ENCODE data around the gene C1QTNF12.

The C1QTNF12 gene

GRCh38 chr1:1226566-1227362 is 19.8 kb downstream of the C1QTNF12 start:
- no peak overlapping the region for H3K9ac ChIP-seq (ENCODE audit: low read length)
- H3K4me3 ChIP-seq (ENCODE audit: low read length), result no peak overlapping the region
- no peak for DNase-seq
- H4K20me1 ChIP-seq (ENCODE audit: insufficient read depth, low read length), result no peaks in the 10 kb centered on the region
- H3K9me3 ChIP-seq (replicated peaks; ENCODE audit: insufficient read depth, low read length), result no peaks in the 10 kb centered on the region
- H3K36me3 ChIP-seq (replicated peaks; ENCODE audit: insufficient read depth, low read length), result peaks cover 12% of the 10 kb centered on the region
- no peak overlapping the region for H2AFZ ChIP-seq (ENCODE audit: low read length)
- TF ChIP-seq CTCF (IDR thresholded peaks at IDR 0.05; ENCODE audit: low read length) (no peak), EZH2phosphoT487 (IDR thresholded peaks at IDR 0.05; ENCODE audit: low read length) (no peak), EZH2 (optimal IDR thresholded peaks at IDR 0.05; ENCODE audit: low read depth, low read length) (no peak)
- no peak overlapping the region for H3K4me2 ChIP-seq (ENCODE audit: low read depth, low read length)
- no peak overlapping the region for H3K27ac ChIP-seq (ENCODE audit: low read length)
- H3K79me2 ChIP-seq (ENCODE audit: low read length), result peaks cover 71% of the 10 kb centered on the region
- no peaks in the 10 kb centered on the region for H3K9me2 ChIP-seq (replicated peaks; ENCODE audit: insufficient read depth, low read length)
- H3K4me1 ChIP-seq (ENCODE audit: low read length), result 0 out of 2 replicates have a peak, but pooled peaks cover 3% of the 10 kb centered on the region
- H3K27me3 ChIP-seq (replicated peaks; ENCODE audit: insufficient read depth, low read length), result no peaks in the 10 kb centered on the region
- no peaks in the 10 kb centered on the region for H3F3A ChIP-seq (ENCODE audit: insufficient read depth, low read length)

- Histone ChIP-seq H3K79me2 (ENCODE audit: low read length) (peaks cover 63% of the 10 kb centered on the region), H3F3A (ENCODE audit: insufficient read depth, low read length) (no peaks in the 10 kb centered on the region), H3K27me3 (replicated peaks; ENCODE audit: insufficient read depth, low read length) (no peaks in the 10 kb centered on the region), H3K4me1 (ENCODE audit: low read length) (0 out of 2 replicates have a peak, but pooled peaks cover 3% of the 10 kb centered on the region), H3K9ac (ENCODE audit: low read length) (no peak overlapping the region), H3K27ac (ENCODE audit: low read length) (no peak overlapping the region), H4K20me1 (ENCODE audit: insufficient read depth, low read length) (no peaks in the 10 kb centered on the region), H2AFZ (ENCODE audit: low read length) (no peak overlapping the region), H3K9me2 (replicated peaks; ENCODE audit: insufficient read depth, low read length) (no peaks in the 10 kb centered on the region), H3K36me3 (replicated peaks; ENCODE audit: insufficient read depth, low read length) (peaks cover 12% of the 10 kb centered on the region), H3K9me3 (replicated peaks; ENCODE audit: insufficient read depth, low read length) (no peaks in the 10 kb centered on the region), H3K4me2 (ENCODE audit: low read depth, low read length) (no peak overlapping the region), H3K4me3 (ENCODE audit: low read length) (no peak overlapping the region)
- TF ChIP-seq EZH2 (optimal IDR thresholded peaks at IDR 0.05; ENCODE audit: low read depth, low read length) (no peak), EZH2phosphoT487 (IDR thresholded peaks at IDR 0.05; ENCODE audit: low read length) (no peak), CTCF (IDR thresholded peaks at IDR 0.05; ENCODE audit: low read length) (no peak)
- DNase-seq, result no peak
Observed at GRCh38 chr1:1225913-1226312, 20.6 kb downstream of the C1QTNF12 start.

GRCh38 chr1:1225238-1225845 is 21.2 kb downstream of the C1QTNF12 start:
- no peaks in the 10 kb centered on the region for H4K20me1 ChIP-seq (ENCODE audit: insufficient read depth, low read length)

More at GRCh38 chr1:1225238-1225845, 21.2 kb downstream of the C1QTNF12 start:
- no peak for TF ChIP-seq EZH2 (optimal IDR thresholded peaks at IDR 0.05; ENCODE audit: low read depth, low read length)
- no peak for TF ChIP-seq EZH2phosphoT487 (IDR thresholded peaks at IDR 0.05; ENCODE audit: low read length)
- no peak for TF ChIP-seq CTCF (IDR thresholded peaks at IDR 0.05; ENCODE audit: low read length)
- no peaks in the 10 kb centered on the region for H3F3A ChIP-seq (ENCODE audit: insufficient read depth, low read length)
- H3K27me3 ChIP-seq (replicated peaks; ENCODE audit: insufficient read depth, low read length), result no peaks in the 10 kb centered on the region
- H3K4me3 ChIP-seq (ENCODE audit: low read length), result no peak overlapping the region
- H2AFZ ChIP-seq (ENCODE audit: low read length), result no peak overlapping the region
- H3K9me2 ChIP-seq (replicated peaks; ENCODE audit: insufficient read depth, low read length), result no peaks in the 10 kb centered on the region
- H3K9ac ChIP-seq (ENCODE audit: low read length), result no peak overlapping the region
- peaks cover 12% of the 10 kb centered on the region for H3K36me3 ChIP-seq (replicated peaks; ENCODE audit: insufficient read depth, low read length)
- 0 out of 2 replicates have a peak, but pooled peaks cover 3% of the 10 kb centered on the region for H3K4me1 ChIP-seq (ENCODE audit: low read length)
- H3K4me2 ChIP-seq (ENCODE audit: low read depth, low read length), result no peak overlapping the region
- no peaks in the 10 kb centered on the region for H3K9me3 ChIP-seq (replicated peaks; ENCODE audit: insufficient read depth, low read length)
- peaks cover 57% of the 10 kb centered on the region for H3K79me2 ChIP-seq (ENCODE audit: low read length)
- H3K27ac ChIP-seq (ENCODE audit: low read length), result no peak overlapping the region
- DNase-seq, result no peak

All from MM.1S (cell line).